ENCODE data around the gene OR4K17.
"Not testable (repeated sequence)": the region's sequence is repeated elsewhere in the genome, so short reads cannot be mapped to it uniquely, and the experiment has no call there.

OR4K17 gene

GRCh38 chr14:20110438-20110837, at the start of gene OR4K17:
TSS of gene OR4K17 (plus strand) at chr14:20110739. CDS start at chr14:20117500, 6,761 bp downstream.
- DNase-seq (ENCODE audit: low read depth in 1 of 2, low spot score in 1 of 2), result no peak

- no peak for DNase-seq (ENCODE audit: low read depth in 1 of 2, low spot score in 1 of 2)
Observed at GRCh38 chr14:20092050-20092449, 18.5 kb upstream of the OR4K17 start.

GRCh38 chr14:20093442-20093841, 17.1 kb upstream of the OR4K17 start:
- no peak for DNase-seq (ENCODE audit: low read depth in 1 of 2, low spot score in 1 of 2)

- DNase-seq (ENCODE audit: low read depth in 1 of 2, low spot score in 1 of 2), result not testable (repeated sequence)
Observed at GRCh38 chr14:20098926-20099770, 11.4 kb upstream of the OR4K17 start.

GRCh38 chr14:20112321-20112720, 1.8 kb downstream of the OR4K17 start:
- DNase-seq (ENCODE audit: low read depth in 1 of 2, low spot score in 1 of 2), result no peak

- no peak for DNase-seq (ENCODE audit: low read depth in 1 of 2, low spot score in 1 of 2)
Observed at GRCh38 chr14:20116748-20117147, 6.2 kb downstream of the OR4K17 start.

GRCh38 chr14:20118795-20119194, 8.3 kb downstream of the OR4K17 start:
- DNase-seq (ENCODE audit: low read depth in 1 of 2, low spot score in 1 of 2), result no peak

GRCh38 chr14:20138520-20138919, 28.0 kb downstream of the OR4K17 start, which contains the start of gene OR4N5:
TSS of gene OR4N5 (plus strand) at chr14:20138820. CDS start at chr14:20143736, 4,916 bp downstream.
- DNase-seq (ENCODE audit: low read depth in 1 of 2, low spot score in 1 of 2), result no peak

- no peak for DNase-seq (ENCODE audit: low read depth in 1 of 2, low spot score in 1 of 2)
Observed at GRCh38 chr14:20143911-20144310, 33.4 kb downstream of the OR4K17 start.

- no peak for DNase-seq (ENCODE audit: low read depth in 1 of 2, low spot score in 1 of 2)
Observed at GRCh38 chr14:20144820-20145219, 34.3 kb downstream of the OR4K17 start.

GRCh38 chr14:20164462-20164861, 53.9 kb downstream of the OR4K17 start:
- no peak for DNase-seq (ENCODE audit: low read depth in 1 of 2, low spot score in 1 of 2)

GRCh38 chr14:20167091-20167490, 56.6 kb downstream of the OR4K17 start:
- no peak for DNase-seq (ENCODE audit: low read depth in 1 of 2, low spot score in 1 of 2)

- not testable (repeated sequence) for DNase-seq (ENCODE audit: low read depth in 1 of 2, low spot score in 1 of 2)
Observed at GRCh38 chr14:20169852-20170251, 59.3 kb downstream of the OR4K17 start.

Data from activated T-helper 1 cell treated with anti-CD3 and anti-CD28 coated beads, Interleukin-2, amount 50 U/mL, for 16 hours (primary cell).